OCI-LY7 (cell line): Measurements from ENCODE around the gene GPR35. TPM values are rescaled to one million over a fixed set of nuclear protein-coding genes. Genes with fewer than 3 reads are reported as not detected.

ENCODE experiments used
- BruUV-seq: library from RNA; stranded (reverse); fragments of 400-500 nt; replicated peaks from 2 replicates; lab custom pipeline; 2021; lab: Mats Ljungman, UMichigan
- CTCF ChIA-PET: fragments of 300-600 bp; sonication (Branson Sonifier 250); formaldehyde crosslinking; loops from one replicate; lab custom pipeline; 2022; ENCODE audit warnings: antibody characterized with exemption; ENCODE audit not compliant: unreplicated experiment; lab: Charles Lee
- POLR2A ChIA-PET: fragments of 300-600 bp; sonication (Branson Sonifier 250); formaldehyde crosslinking; loops from one replicate; lab custom pipeline; 2022; ENCODE audit warnings: antibody characterized with exemption; lab: Charles Lee
- DNase-seq: peaks from one replicate; pipeline ENCODE4 v3.0.0-alpha.2; 2015; ENCODE audit warnings: low spot score
- H2AFZ ChIP-seq: fragments of 200-600 bp; sonication (generic), shearing (Covaris generic); 2 replicates; pipeline ENCODE4 v1.6.1; 2014; ENCODE audit warnings: mild to moderate bottlenecking, antibody characterized with exemption, low read length, moderate library complexity
- H3K27ac ChIP-seq: fragments of 200-600 bp; sonication (generic); 2 replicates; pipeline ENCODE4 v1.5.1; 2014; ENCODE audit warnings: mixed run types, low read depth, mild to moderate bottlenecking, moderate library complexity, low read length, inconsistent platforms; ENCODE audit not compliant: poor library complexity, severe bottlenecking
- H3K36me3 ChIP-seq: fragments of 200-600 bp; sonication (generic); 2 replicates; pipeline ENCODE4 v1.6.1; 2014; ENCODE audit warnings: mild to moderate bottlenecking, antibody characterized with exemption, low read length, moderate library complexity, mixed read lengths; ENCODE audit not compliant: insufficient read depth
- H3K4me1 ChIP-seq: fragments of 200-600 bp; sonication (generic); 2 replicates; pipeline ENCODE4 v1.5.1; 2014; ENCODE audit warnings: mild to moderate bottlenecking, low read length; ENCODE audit not compliant: insufficient read depth, poor library complexity, severe bottlenecking
- H3K4me2 ChIP-seq: fragments of 200-600 bp; sonication (generic); 2 replicates; pipeline ENCODE4 v1.6.1; 2014; ENCODE audit warnings: mild to moderate bottlenecking, low read length
- H3K4me3 ChIP-seq: fragments of 200-600 bp; sonication (generic); 2 replicates; pipeline ENCODE4 v1.5.1; 2014; ENCODE audit warnings: mild to moderate bottlenecking, low read depth, low read length; ENCODE audit not compliant: poor library complexity, severe bottlenecking
- H3K79me2 ChIP-seq: fragments of 200-600 bp; sonication (generic); 2 replicates; pipeline ENCODE4 v1.6.1; 2016; ENCODE audit warnings: low read depth, mild to moderate bottlenecking, low read length, moderate library complexity, mixed read lengths; ENCODE audit not compliant: insufficient read depth
- H3K9me2 ChIP-seq: fragments of 200-600 bp; sonication (generic); 2 replicates; pipeline ENCODE4 v1.6.1; 2016; ENCODE audit warnings: mild to moderate bottlenecking, low read length, mixed read lengths; ENCODE audit not compliant: insufficient read depth
- H3K9me3 ChIP-seq: fragments of 200-600 bp; sonication (generic); 2 replicates; pipeline ENCODE4 v1.6.1; 2014; ENCODE audit warnings: mild to moderate bottlenecking, mixed run types, low read length, mixed read lengths
- H4K20me1 ChIP-seq: fragments of 200-600 bp; sonication (generic); 2 replicates; pipeline ENCODE4 v1.6.1; 2014; ENCODE audit warnings: mild to moderate bottlenecking, antibody characterized with exemption, low read length, moderate library complexity, mixed read lengths; ENCODE audit not compliant: insufficient read depth
- CTCF ChIP-seq: fragments of 200-600 bp; sonication (generic); conservative IDR thresholded peaks from 2 replicates; pipeline ENCODE4 v1.5.1; 2014; ENCODE audit warnings: mild to moderate bottlenecking, antibody characterized with exemption, low read length, moderate library complexity, mixed read lengths
- EZH2phosphoT487 ChIP-seq: fragments of 200-600 bp; sonication (generic); IDR thresholded peaks from 2 replicates; pipeline ENCODE4 v1.6.1; 2018; ENCODE audit warnings: low read depth, borderline replicate concordance, mild to moderate bottlenecking, mixed run types, antibody characterized with exemption, low read length, moderate library complexity, mixed read lengths
- intact Hi-C: fragments of 100-400 bp; cut with micrococcal nuclease; formaldehyde crosslinking; loops from one replicate; pipeline ENCODE4 v1.10.0; 2022; ENCODE audit not compliant: unreplicated experiment
- total RNA-seq, 2 experiments: library from RNA; depleted of rRNA in 1 of 2; stranded (reverse); fragments of >200 nt in 1 of 2; shearing (Covaris generic) in 1 of 2; gene quantifications; 2 replicates each; pipeline ENCODE4 v1.2.3, GENCODE V29; 2014 to 2022

The GPR35 gene
- total RNA-seq, 2 experiments from 2014 or later = 0.88 to 2.4 TPM

GRCh38 chr2:240631548-240632305 lies 6.4 kb downstream of the GPR35 start:
- CTCF ChIA-PET = no interaction called here

GRCh38 chr2:240632306-240632721 lies 7.0 kb downstream of the GPR35 start:
- CTCF ChIA-PET = no interaction called here
- H3K4me2 ChIP-seq = no peak overlapping the region
- POLR2A ChIA-PET = no interaction called here
- no peaks in the 10 kb centered on the region for H3K9me2 ChIP-seq
- H2AFZ ChIP-seq = no peak overlapping the region
- H3K36me3 ChIP-seq = no peaks in the 10 kb centered on the region
- no peak for TF ChIP-seq EZH2phosphoT487
- no peak for TF ChIP-seq CTCF
- H4K20me1 ChIP-seq = no peaks in the 10 kb centered on the region
- no peak overlapping the region for H3K4me3 ChIP-seq
- peaks cover 9% of the 10 kb centered on the region; the same call in 1 of the 2 replicates for H3K9me3 ChIP-seq
- intact Hi-C loops = no loop called here
- BruUV-seq = no TSS peak
- no peaks in the 10 kb centered on the region for H3K79me2 ChIP-seq
- DNase-seq = no peak
- no peaks in the 10 kb centered on the region for H3K4me1 ChIP-seq
- no peak overlapping the region for H3K27ac ChIP-seq

More at GRCh38 chr2:240631548-240632305, 6.4 kb downstream of the GPR35 start:
- Histone ChIP-seq H3K4me1 (no peaks in the 10 kb centered on the region), H3K4me2 (no peak overlapping the region), H3K4me3 (no peak overlapping the region), H3K9me3 (peaks cover 9% of the 10 kb centered on the region; the same call in 1 of the 2 replicates), H3K79me2 (no peaks in the 10 kb centered on the region), H4K20me1 (no peaks in the 10 kb centered on the region), H3K27ac (no peak overlapping the region), H3K9me2 (no peaks in the 10 kb centered on the region), H2AFZ (no peak overlapping the region), H3K36me3 (no peaks in the 10 kb centered on the region)
- TF ChIP-seq CTCF (no peak), EZH2phosphoT487 (no peak)
- DNase-seq = no peak
- intact Hi-C loops = no loop called here
- no TSS peak for BruUV-seq
- POLR2A ChIA-PET = no interaction called here
